Activated B cell treated with CpG ODN at 0.5 μM for 24 hours (primary cell): ENCODE data around the gene PDE7B. TPM values are rescaled to one million over a fixed set of nuclear protein-coding genes. Genes with fewer than 3 reads are reported as not detected.

Source experiments
- ATAC-seq: fragments of 200-7000 bp; cut with Tn5 transposase; one replicate; pipeline ENCODE4 v1.10.0; 2021; ENCODE audit warnings: low read depth, mild to moderate bottlenecking, moderate library complexity
- CTCF ChIA-PET: fragments of 350-600 bp; sonication (Branson Sonifier 250); formaldehyde crosslinking; loops from one replicate; lab custom pipeline; 2021; ENCODE audit warnings: antibody characterized with exemption; lab: Charles Lee
- POLR2A ChIA-PET: fragments of 350-600 bp; sonication (Branson Sonifier 250); formaldehyde crosslinking; loops from one replicate; lab custom pipeline; 2021; ENCODE audit warnings: antibody characterized with exemption; lab: Charles Lee
- DNase-seq: peaks from one replicate; pipeline ENCODE4 v3.0.0; 2022
- H3K27ac Mint-ChIP-seq: one replicate; pipeline ENCODE4 v1.8.0; 2020; ENCODE audit warnings: mixed read lengths
- H3K27me3 Mint-ChIP-seq: one replicate; pipeline ENCODE4 v1.8.0; 2021; ENCODE audit warnings: mixed read lengths
- H3K36me3 Mint-ChIP-seq: one replicate; pipeline ENCODE4 v1.8.0; 2021; ENCODE audit warnings: low read depth, mixed read lengths
- H3K4me1 Mint-ChIP-seq: one replicate; pipeline ENCODE4 v1.8.0; 2021; ENCODE audit warnings: mixed read lengths
- H3K4me3 Mint-ChIP-seq: one replicate; pipeline ENCODE4 v1.8.0; 2020; ENCODE audit warnings: mild to moderate bottlenecking, mixed read lengths
- H3K9me3 Mint-ChIP-seq: one replicate; pipeline ENCODE4 v1.8.0; 2020; ENCODE audit warnings: mixed read lengths
- CTCF ChIP-seq: fragments of 200-600 bp; IDR thresholded peaks from one replicate; pipeline ENCODE4 v1.8.0; 2022; ENCODE audit warnings: antibody characterized with exemption, mild to moderate bottlenecking
- intact Hi-C: fragments of 100-400 bp; cut with micrococcal nuclease; formaldehyde crosslinking; loops from one replicate; pipeline ENCODE4 v1.15.1; 2024
- total RNA-seq: library from RNA; stranded (reverse); gene quantifications from 2 replicates; pipeline ENCODE4 v1.2.3, GENCODE V29; 2022

PDE7B gene
- total RNA-seq, 1 donor from 2014 or later = 1.8 TPM

- Mint-ChIP-seq H3K4me1 (peaks cover 2% of the 10 kb centered on the region), H3K27me3 (no peaks in the 10 kb centered on the region), H3K9me3 (no peaks in the 10 kb centered on the region), H3K36me3 (no peaks in the 10 kb centered on the region), H3K27ac (no peak overlapping the region), H3K4me3 (no peak overlapping the region)
- TF ChIP-seq CTCF = no peak
- intact Hi-C loops = no loop called here
- no peak for DNase-seq
- no peak for ATAC-seq
- POLR2A ChIA-PET = no interaction called here
- CTCF ChIA-PET = no interaction called here
Observed at GRCh38 chr6:135922746-135923145, 71.2 kb downstream of the PDE7B start.

GRCh38 chr6:135932651-135933050 lies 81.2 kb downstream of the PDE7B start:
- H3K9me3 Mint-ChIP-seq = no peaks in the 10 kb centered on the region
- CTCF ChIA-PET = interaction anchor here (1.1 kb wide), 1 partner anchor 23 kb away, joined by 3 read pairs; no protein-coding TSS in a partner anchor
- intact Hi-C loops = no loop called here

GRCh38 chr6:135935941-135936601 lies 84.6 kb downstream of the PDE7B start:
- intact Hi-C loops = no loop called here
- Mint-ChIP-seq H3K36me3 (no peaks in the 10 kb centered on the region), H3K27ac (no peak overlapping the region), H3K27me3 (no peaks in the 10 kb centered on the region), H3K9me3 (no peaks in the 10 kb centered on the region), H3K4me3 (no peak overlapping the region), H3K4me1 (no peaks in the 10 kb centered on the region)
- DNase-seq = no peak
- no peak for TF ChIP-seq CTCF
- no peak for ATAC-seq
- CTCF ChIA-PET = no interaction called here
- POLR2A ChIA-PET = no interaction called here

More at GRCh38 chr6:135932651-135933050, 81.2 kb downstream of the PDE7B start:
- POLR2A ChIA-PET = no interaction called here
- no peaks in the 10 kb centered on the region for H3K27me3 Mint-ChIP-seq
- no peak for TF ChIP-seq CTCF
- DNase-seq = no peak
- ATAC-seq = no peak
- H3K36me3 Mint-ChIP-seq = peaks cover 3% of the 10 kb centered on the region
- H3K4me3 Mint-ChIP-seq = no peak overlapping the region
- no peak overlapping the region for H3K27ac Mint-ChIP-seq
- H3K4me1 Mint-ChIP-seq = no peaks in the 10 kb centered on the region

- intact Hi-C loops = no loop called here
- no peaks in the 10 kb centered on the region for H3K9me3 Mint-ChIP-seq
- no peaks in the 10 kb centered on the region for H3K36me3 Mint-ChIP-seq
- no peak for ATAC-seq
- ChIA-PET POLR2A (no interaction called here), CTCF (no interaction called here)
- DNase-seq = no peak
- no peak overlapping the region for H3K4me3 Mint-ChIP-seq
- H3K27me3 Mint-ChIP-seq = no peaks in the 10 kb centered on the region
- H3K4me1 Mint-ChIP-seq = no peaks in the 10 kb centered on the region
- H3K27ac Mint-ChIP-seq = no peak overlapping the region
- TF ChIP-seq CTCF = no peak
Observed at GRCh38 chr6:135936606-135937005, 85.1 kb downstream of the PDE7B start.

- Mint-ChIP-seq H3K27ac (no peak overlapping the region), H3K4me3 (no peak overlapping the region), H3K36me3 (no peaks in the 10 kb centered on the region), H3K9me3 (no peaks in the 10 kb centered on the region), H3K27me3 (no peaks in the 10 kb centered on the region), H3K4me1 (no peaks in the 10 kb centered on the region)
- TF ChIP-seq CTCF = no peak
- intact Hi-C loops = no loop called here
- ATAC-seq (no peak), DNase-seq (no peak)
- POLR2A ChIA-PET = no interaction called here
- CTCF ChIA-PET = no interaction called here
Observed at GRCh38 chr6:135937106-135937505, 85.6 kb downstream of the PDE7B start.
